Naive thymus-derived CD4-positive, alpha-beta T cell (primary cell): Measurements from ENCODE around the gene RPS17. TPM values are rescaled to one million over a fixed set of nuclear protein-coding genes. Genes with fewer than 3 reads are reported as not detected.
A peak's percentile ranks its signal among the peaks of the same experiment; 100 is the strongest.
"Not testable (repeated sequence)": the region's sequence is repeated elsewhere in the genome, so short reads cannot be mapped to it uniquely, and the experiment has no call there.

Experiments used
- ATAC-seq: fragments of 150-1000 bp; cut with Tn5 transposase; 2 replicates; pipeline ENCODE4 v1.10.0; 2021; ENCODE audit warnings: mild to moderate bottlenecking, moderate library complexity
- CTCF ChIA-PET: fragments of 350-600 bp; sonication (Branson Sonifier 250); formaldehyde crosslinking; loops from one replicate; lab custom pipeline; 2021; ENCODE audit warnings: antibody characterized with exemption; lab: Charles Lee
- POLR2A ChIA-PET: fragments of 350-600 bp; sonication (Branson Sonifier 250); formaldehyde crosslinking; loops from one replicate; lab custom pipeline; 2021; ENCODE audit warnings: antibody characterized with exemption, inconsistent platforms; lab: Charles Lee
- DNase-seq, 9 donors: peaks; one replicate each; pipeline versions ENCODE4 v3.0.0 to v3.0.0-alpha.2; 2020 to 2022; ENCODE audit warnings: mixed read lengths in 1 of 9
- H3K27ac ChIP-seq: one replicate; pipeline ENCODE4 v1.7.0; 2013; ENCODE audit warnings: mild to moderate bottlenecking, low read depth, low read length, moderate library complexity
- H3K27me3 ChIP-seq, 2 donors: one replicate each; pipeline ENCODE4 v1.7.0; 2013; ENCODE audit warnings: low read length in 2 of 2, mild to moderate bottlenecking in 2 of 2, moderate library complexity in 2 of 2; ENCODE audit not compliant: control insufficient read depth in 2 of 2, insufficient read depth in 2 of 2
- H3K36me3 ChIP-seq, 3 experiments: 1 replicate in 2 of 3; 2 replicates in 1 of 3; pipeline ENCODE4 v1.7.0; 2013; ENCODE audit warnings: low read length in 3 of 3, mild to moderate bottlenecking in 3 of 3, moderate library complexity in 1 of 3; ENCODE audit not compliant: insufficient read depth in 3 of 3, control insufficient read depth in 2 of 3
- H3K4me1 ChIP-seq, 2 donors: one replicate each; pipeline ENCODE4 v1.7.0; 2013; ENCODE audit warnings: low read length in 2 of 2, mild to moderate bottlenecking in 2 of 2, moderate library complexity in 1 of 2; ENCODE audit not compliant: control insufficient read depth in 2 of 2, insufficient read depth in 2 of 2
- H3K4me3 ChIP-seq: 2 replicates; pipeline ENCODE4 v1.7.0; 2013; ENCODE audit warnings: mild to moderate bottlenecking, low read length
- H3K9me3 ChIP-seq, 3 experiments: 1 replicate in 2 of 3; 2 replicates in 1 of 3; pipeline ENCODE4 v1.7.0; 2013; ENCODE audit warnings: low read length in 3 of 3; ENCODE audit not compliant: control insufficient read depth in 2 of 3
- H3K27ac Mint-ChIP-seq, 9 donors: one replicate each; pipeline ENCODE4 v1.8.0; 2020 to 2022; ENCODE audit warnings: mixed read lengths in 9 of 9, mild to moderate bottlenecking in 8 of 9, moderate library complexity in 5 of 9, inconsistent platforms in 2 of 9
- H3K27me3 Mint-ChIP-seq, 5 donors: one replicate each; pipeline ENCODE4 v1.8.0; 2021 to 2022; ENCODE audit warnings: mixed read lengths in 5 of 5, mild to moderate bottlenecking in 1 of 5
- H3K36me3 Mint-ChIP-seq, 5 donors: one replicate each; pipeline ENCODE4 v1.8.0; 2020 to 2022; ENCODE audit warnings: mixed read lengths in 5 of 5, mild to moderate bottlenecking in 3 of 5, inconsistent platforms in 1 of 5
- H3K4me1 Mint-ChIP-seq, 7 donors: one replicate each; pipeline ENCODE4 v1.8.0; 2020 to 2022; ENCODE audit warnings: mixed read lengths in 7 of 7, mild to moderate bottlenecking in 3 of 7, inconsistent platforms in 1 of 7
- H3K4me3 Mint-ChIP-seq, 10 donors: one replicate each; pipeline ENCODE4 v1.8.0; 2020 to 2022; ENCODE audit warnings: mild to moderate bottlenecking in 10 of 10, mixed read lengths in 10 of 10, moderate library complexity in 6 of 10, inconsistent platforms in 2 of 10
- H3K9me3 Mint-ChIP-seq, 11 donors: one replicate each; pipeline ENCODE4 v1.8.0; 2020 to 2022; ENCODE audit warnings: mixed read lengths in 11 of 11, mild to moderate bottlenecking in 4 of 11, inconsistent platforms in 1 of 11, moderate library complexity in 1 of 11
- intact Hi-C, 2 donors: fragments of 100-400 bp; cut with micrococcal nuclease; formaldehyde crosslinking; loops; one replicate each; pipeline ENCODE4 v1.15.1; 2023
- polyA plus RNA-seq, 2 donors: library from polyadenylated mRNA; unstranded; fragments of 300-500 nt; fragmentation: Illumina TruSeq; gene quantifications; one replicate each; pipeline ENCODE4 v1.2.3, GENCODE V29; 2021
- total RNA-seq, 6 experiments: library from RNA in 5 of 6; stranded (reverse) in 5 of 6; gene quantifications; 1 replicate in 5 of 6; 2 replicates in 1 of 6; pipeline ENCODE4 v1.2.3 and lab custom pipeline; 2021 to 2026

RPS17 gene
- total and polyA plus RNA-seq, 7 experiments from 2014 or later = 1,555 to 3,227 (median 2,132) TPM

DNA sequence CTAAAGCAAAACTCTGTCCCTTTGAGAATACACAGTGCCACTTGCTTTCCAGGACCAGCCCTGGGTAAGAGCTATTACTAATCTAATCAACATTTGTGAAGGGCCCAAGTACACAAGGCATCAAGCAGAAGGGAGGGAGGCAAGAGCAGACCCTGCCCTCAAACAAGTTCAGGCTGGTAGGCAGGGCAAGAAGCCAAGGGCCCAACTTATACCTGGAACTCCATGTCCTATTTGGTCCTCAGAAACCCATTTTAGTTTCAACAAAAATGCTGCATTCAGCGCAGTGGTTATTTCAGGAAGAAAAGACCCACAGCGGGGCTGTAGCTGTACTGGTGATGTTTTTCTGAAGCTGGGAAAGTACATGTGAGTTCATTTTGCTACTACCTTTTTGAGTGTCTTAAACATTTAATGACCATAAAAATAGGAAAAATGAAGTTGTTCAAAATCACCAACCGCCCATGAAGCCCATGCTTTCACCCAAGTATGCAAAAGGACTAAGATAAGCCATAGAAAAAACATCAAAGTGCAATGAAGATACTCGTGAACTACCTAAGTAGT, 2.8 kb downstream of the RPS17 start:
- peaks cover 23 to 52% (median 29%) of the 10 kb centered on the region in 3 experiments for H3K36me3 ChIP-seq
- Mint-ChIP-seq H3K9me3 (peaks cover 0 to 2% (median 0%) of the 10 kb centered on the region in 11 donors), H3K27me3 (no peaks in the 10 kb centered on the region), H3K36me3 (peaks cover 12 to 38% (median 31%) of the 10 kb centered on the region in 5 donors), H3K27ac (peak overlapping the region in 5 of 9 donors; percentile 17 to 86 (median 25)), H3K4me3 (peak overlapping the region in 6 of 10 donors; percentile 17 to 59 (median 52)), H3K4me1 (peaks cover 13 to 36% (median 28%) of the 10 kb centered on the region in 7 donors)
- H3K4me3 ChIP-seq = no peak overlapping the region
- intact Hi-C loops = no loop called here
- no peaks in the 10 kb centered on the region for H3K9me3 ChIP-seq
- peaks cover 10 to 18% of the 10 kb centered on the region in 2 donors for H3K4me1 ChIP-seq
- CTCF ChIA-PET = interaction anchor here (0.7 to 1.4 kb wide), 2 partner anchors 463 to 580 kb away, joined by 3 to 5 read pairs; no protein-coding TSS in a partner anchor
- DNase-seq (no peak), ATAC-seq (no peak)
- no peaks in the 10 kb centered on the region for H3K27me3 ChIP-seq
- no peak overlapping the region for H3K27ac ChIP-seq
- POLR2A ChIA-PET = interaction anchor here (0.8 kb wide), 1 partner anchor 448 kb away, joined by 3 read pairs; no protein-coding TSS in a partner anchor

DNA sequence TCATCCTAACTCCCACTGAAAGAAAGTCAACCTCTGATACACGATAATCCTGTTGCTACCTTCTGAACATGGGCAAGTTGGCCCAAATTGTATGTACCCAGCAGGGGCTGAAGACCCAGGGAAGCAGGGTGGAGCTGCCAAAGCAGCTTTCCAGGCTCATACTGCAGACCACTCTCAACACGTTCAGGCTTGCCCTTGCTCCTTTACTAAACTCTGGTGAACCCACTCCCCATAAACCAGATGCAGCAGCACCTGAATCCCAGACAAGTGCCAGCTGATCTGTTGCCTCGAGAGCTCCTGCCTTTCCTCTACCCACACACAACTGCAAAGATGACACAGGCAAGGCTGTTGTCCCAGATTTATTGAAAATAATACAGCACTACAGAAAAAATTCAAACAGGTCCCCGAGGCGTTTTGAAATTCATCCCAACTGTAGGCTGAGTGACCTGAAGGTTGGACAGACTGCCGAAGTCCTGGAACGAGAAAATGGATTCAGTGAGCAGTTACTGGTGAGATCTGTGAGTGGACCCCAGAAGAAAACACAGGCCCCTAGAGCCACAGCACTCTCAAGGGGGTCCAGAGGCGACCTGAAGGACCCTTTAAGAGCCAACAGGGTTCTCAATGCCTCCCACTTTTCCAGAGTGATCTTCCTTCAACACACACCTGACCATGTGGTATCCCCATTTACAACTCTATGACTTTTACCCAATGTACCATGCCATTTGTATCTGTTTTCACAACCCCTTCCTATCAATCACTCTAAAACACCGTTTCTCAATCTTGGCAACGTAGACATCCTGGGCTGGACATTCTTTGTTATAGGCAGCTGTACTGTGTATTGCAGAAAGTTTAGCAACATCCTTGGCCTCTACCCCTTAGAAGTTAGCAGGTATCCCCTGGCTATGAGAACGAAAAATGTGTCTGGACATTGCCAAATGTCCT, 3.6 kb downstream of the RPS17 start:
- ChIA-PET POLR2A (no interaction called here), CTCF (interaction anchor here (0.7 kb wide), 1 partner anchor 581 kb away, joined by 3 read pairs; no protein-coding TSS in a partner anchor)
- H3K9me3 ChIP-seq = no peaks in the 10 kb centered on the region
- H3K9me3 Mint-ChIP-seq = peaks cover 0 to 2% (median 0%) of the 10 kb centered on the region in 11 donors
- H3K27me3 ChIP-seq = no peaks in the 10 kb centered on the region
- H3K27ac ChIP-seq = no peak overlapping the region
- H3K4me3 Mint-ChIP-seq = peak overlapping the region in 2 of 10 donors; percentile 15 to 17
- DNase-seq (no peak), ATAC-seq (no peak)
- intact Hi-C loops = no loop called here
- peaks cover 23 to 52% (median 29%) of the 10 kb centered on the region in 3 experiments for H3K36me3 ChIP-seq
- peaks cover 12 to 38% (median 31%) of the 10 kb centered on the region in 5 donors for H3K36me3 Mint-ChIP-seq
- H3K4me1 ChIP-seq = peaks cover 10 to 18% of the 10 kb centered on the region in 2 donors
- H3K4me1 Mint-ChIP-seq = peaks cover 13 to 36% (median 28%) of the 10 kb centered on the region in 7 donors
- no peaks in the 10 kb centered on the region for H3K27me3 Mint-ChIP-seq
- peak overlapping the region in 6 of 9 donors; percentile 1 to 57 (median 26) for H3K27ac Mint-ChIP-seq
- H3K4me3 ChIP-seq = no peak overlapping the region

DNA sequence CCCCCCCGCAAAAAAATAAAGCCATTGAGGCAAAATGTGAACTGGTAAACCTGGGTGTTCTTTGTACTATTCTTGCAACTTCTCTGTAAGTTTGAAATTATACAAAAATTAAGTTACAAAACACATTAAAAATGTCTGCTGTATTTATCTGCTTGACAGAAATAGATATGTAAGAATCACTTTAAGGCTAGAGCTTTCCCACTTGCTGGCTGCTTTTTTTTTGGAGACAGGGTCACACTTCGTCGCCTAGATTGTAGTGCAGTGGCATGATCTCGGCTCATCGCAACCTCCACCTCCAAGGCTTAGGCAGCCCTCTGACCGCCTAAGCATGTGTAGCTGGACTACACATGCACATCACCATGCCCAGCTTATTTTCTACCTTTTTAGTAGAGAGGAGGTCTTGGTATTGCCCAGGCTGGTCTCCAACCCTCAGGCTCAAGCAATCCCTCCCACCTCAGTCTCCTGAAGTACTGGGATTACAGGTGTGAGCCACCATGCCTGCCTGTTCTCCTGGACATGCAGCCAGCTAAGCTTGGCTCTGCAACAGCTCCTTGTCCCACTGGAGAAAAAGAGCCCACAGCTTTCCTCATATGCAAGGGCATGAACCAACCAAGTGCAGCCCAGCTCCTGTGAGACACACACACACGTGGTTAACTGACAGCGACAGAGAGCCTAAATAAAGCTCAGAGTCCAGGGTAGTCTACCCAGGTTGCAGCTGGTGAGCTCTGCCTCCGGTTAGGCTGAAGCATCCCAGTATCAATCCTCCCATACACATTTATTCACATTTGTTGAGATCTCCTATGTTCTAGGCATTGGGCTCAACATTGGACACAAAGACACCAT, 4.5 kb downstream of the RPS17 start:
- peaks cover 23 to 52% (median 29%) of the 10 kb centered on the region in 3 experiments for H3K36me3 ChIP-seq
- peaks cover 4 to 12% of the 10 kb centered on the region in 2 donors for H3K4me1 ChIP-seq
- ChIA-PET POLR2A (no interaction called here), CTCF (no interaction called here)
- Mint-ChIP-seq H3K4me3 (no peak overlapping the region), H3K27ac (peak overlapping the region in 3 of 9 donors; percentile 1 to 57 (median 49)), H3K9me3 (peaks cover 0 to 2% (median 0%) of the 10 kb centered on the region in 11 donors), H3K4me1 (peaks cover 12 to 34% (median 25%) of the 10 kb centered on the region in 7 donors), H3K36me3 (peaks cover 12 to 42% (median 31%) of the 10 kb centered on the region in 5 donors), H3K27me3 (no peaks in the 10 kb centered on the region)
- H3K27ac ChIP-seq = no peak overlapping the region
- no peaks in the 10 kb centered on the region for H3K27me3 ChIP-seq
- DNase-seq (no peak), ATAC-seq (no peak)
- H3K4me3 ChIP-seq = no peak overlapping the region
- intact Hi-C loops = no loop called here
- H3K9me3 ChIP-seq = no peaks in the 10 kb centered on the region

DNA sequence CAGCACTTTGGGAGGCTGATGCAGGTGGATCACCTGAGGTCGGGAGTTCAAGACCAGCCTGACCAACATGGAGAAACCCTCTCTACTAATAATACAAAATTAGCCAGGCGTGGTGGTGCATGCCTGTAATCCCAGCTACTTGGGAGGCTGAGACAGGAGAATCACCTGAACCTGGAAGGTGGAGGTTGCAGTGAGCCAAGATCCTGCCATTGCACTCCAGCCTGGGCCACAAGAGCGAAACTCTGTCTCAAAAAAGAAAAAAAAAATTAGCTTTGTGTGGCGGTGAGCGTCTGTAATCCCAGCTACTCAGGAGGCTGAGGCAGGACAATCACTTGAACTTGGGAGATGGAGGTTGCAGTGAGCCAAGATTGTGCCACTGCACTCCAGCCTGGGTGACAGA, 5.1 kb downstream of the RPS17 start:
- H3K27ac Mint-ChIP-seq, ATAC-seq, H3K9me3 Mint-ChIP-seq, DNase-seq, H3K27ac ChIP-seq, intact Hi-C loops, H3K9me3 ChIP-seq, H3K27me3 ChIP-seq, POLR2A ChIA-PET, H3K4me3 ChIP-seq, H3K27me3 Mint-ChIP-seq, CTCF ChIA-PET, H3K4me3 Mint-ChIP-seq: not testable (repeated sequence)
- peaks cover 12 to 42% (median 31%) of the 10 kb centered on the region in 5 donors for H3K36me3 Mint-ChIP-seq
- peaks cover 14 to 37% (median 26%) of the 10 kb centered on the region in 7 donors for H3K4me1 Mint-ChIP-seq
- Histone ChIP-seq H3K36me3 (peaks cover 23 to 49% (median 29%) of the 10 kb centered on the region in 3 experiments), H3K4me1 (peaks cover 4 to 12% of the 10 kb centered on the region in 2 donors)

DNA sequence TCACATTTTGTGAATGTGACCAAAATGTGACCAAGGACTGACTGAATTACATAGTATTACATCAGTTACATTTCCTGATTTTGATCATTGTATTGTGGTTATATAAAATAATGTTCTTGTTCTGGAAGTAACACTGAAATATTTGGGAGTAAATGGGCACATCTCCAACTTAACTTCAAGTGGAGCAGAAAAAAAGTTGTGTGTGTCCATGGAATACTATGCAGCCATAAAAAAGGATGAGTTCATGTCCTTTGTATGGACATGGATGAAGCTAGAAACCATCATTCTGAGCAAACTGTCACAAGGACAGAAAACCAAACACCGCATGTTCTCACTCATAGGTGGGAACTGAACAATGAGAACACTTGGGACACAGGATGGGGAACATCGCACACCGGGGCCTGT, 5.8 kb downstream of the RPS17 start:
- POLR2A ChIA-PET, H3K9me3 ChIP-seq, DNase-seq, H3K27ac ChIP-seq, intact Hi-C loops, H3K4me3 ChIP-seq, H3K27me3 Mint-ChIP-seq, CTCF ChIA-PET, ATAC-seq, H3K9me3 Mint-ChIP-seq, H3K27me3 ChIP-seq, H3K4me1 ChIP-seq, H3K4me3 Mint-ChIP-seq: not testable (repeated sequence)
- peaks cover 23 to 49% (median 29%) of the 10 kb centered on the region in 3 experiments for H3K36me3 ChIP-seq
- H3K36me3 Mint-ChIP-seq = peaks cover 12 to 42% (median 31%) of the 10 kb centered on the region in 5 donors
- H3K27ac Mint-ChIP-seq = peak overlapping the region in 1 of 9 donors; percentile 19
- H3K4me1 Mint-ChIP-seq = peaks cover 14 to 38% (median 26%) of the 10 kb centered on the region in 7 donors

DNA sequence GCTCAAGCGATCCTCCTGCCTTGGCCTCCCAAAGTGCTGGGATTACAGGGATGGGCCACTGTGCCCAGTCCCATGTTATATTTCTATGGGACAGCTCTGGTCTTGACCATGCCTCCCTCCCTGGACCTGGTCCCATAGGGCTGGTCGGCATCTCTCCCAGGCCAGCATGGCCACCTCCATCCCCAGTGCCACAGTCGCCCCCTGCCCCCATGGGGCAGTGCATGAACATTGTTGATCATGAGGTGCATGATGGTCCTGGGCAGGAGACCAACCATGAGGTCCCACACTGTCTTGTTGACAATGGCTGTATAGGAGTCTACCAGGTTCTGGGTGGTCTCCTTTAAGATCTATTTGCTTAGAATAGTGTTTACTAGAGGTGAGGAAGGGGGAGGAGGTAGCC, 6.5 kb downstream of the RPS17 start:
- POLR2A ChIA-PET = interaction anchor here (0.7 kb wide), 1 partner anchor 473 kb away, joined by 3 read pairs; no protein-coding TSS in a partner anchor

More for the DNA sequence above, 6.5 kb downstream of the RPS17 start:
- H3K9me3 ChIP-seq = no peaks in the 10 kb centered on the region
- H3K36me3 ChIP-seq = peaks cover 23 to 47% (median 27%) of the 10 kb centered on the region in 3 experiments
- no peak overlapping the region for H3K27ac ChIP-seq
- Mint-ChIP-seq H3K27me3 (no peaks in the 10 kb centered on the region), H3K4me3 (no peak overlapping the region), H3K9me3 (peaks cover 0 to 2% (median 0%) of the 10 kb centered on the region in 11 donors), H3K27ac (peak overlapping the region in 1 of 9 donors; percentile 60), H3K4me1 (peaks cover 9 to 34% (median 20%) of the 10 kb centered on the region in 7 donors), H3K36me3 (peaks cover 12 to 36% (median 29%) of the 10 kb centered on the region in 5 donors)
- CTCF ChIA-PET = no interaction called here
- DNase-seq = no peak
- H3K4me3 ChIP-seq = no peak overlapping the region
- intact Hi-C loops = no loop called here
- peaks cover 0 to 5% of the 10 kb centered on the region in 2 donors for H3K4me1 ChIP-seq
- no peaks in the 10 kb centered on the region for H3K27me3 ChIP-seq
- no peak for ATAC-seq
